Measurements from ENCODE around the gene ABHD10.

GRCh38 chr3:111981457-111981763 is 2.6 kb downstream of the ABHD10 start:
- TF ChIP-seq CTCF (IDR thresholded peaks at IDR 0.05; ENCODE audit: low read length) (no peak), EZH2 (IDR thresholded peaks at IDR 0.05; ENCODE audit: borderline replicate concordance, low read length) (no peak)
